VCaP (cell line): ENCODE results near the gene NOL8.

Experiments used
- H3K27ac ChIP-seq: fragments of 450-650 bp; 2 replicates; pipeline ENCODE4 v1.5.1; 2017
- TF ChIP-seq, protein P1 (sequence below): fragments of 450-650 bp; conservative IDR thresholded peaks from 2 replicates; pipeline ENCODE4 v1.5.1; 2017; ENCODE audit warnings: mild to moderate bottlenecking, moderate library complexity

Gene NOL8

GRCh38 chr9:92327283-92327850, 2.2 kb upstream of the NOL8 start:
- H3K27ac ChIP-seq, result peak overlapping the region; percentile 96

GRCh38 chr9:92325991-92326500, 896 bp upstream of the NOL8 start:
- TF ChIP-seq, protein P1, sequence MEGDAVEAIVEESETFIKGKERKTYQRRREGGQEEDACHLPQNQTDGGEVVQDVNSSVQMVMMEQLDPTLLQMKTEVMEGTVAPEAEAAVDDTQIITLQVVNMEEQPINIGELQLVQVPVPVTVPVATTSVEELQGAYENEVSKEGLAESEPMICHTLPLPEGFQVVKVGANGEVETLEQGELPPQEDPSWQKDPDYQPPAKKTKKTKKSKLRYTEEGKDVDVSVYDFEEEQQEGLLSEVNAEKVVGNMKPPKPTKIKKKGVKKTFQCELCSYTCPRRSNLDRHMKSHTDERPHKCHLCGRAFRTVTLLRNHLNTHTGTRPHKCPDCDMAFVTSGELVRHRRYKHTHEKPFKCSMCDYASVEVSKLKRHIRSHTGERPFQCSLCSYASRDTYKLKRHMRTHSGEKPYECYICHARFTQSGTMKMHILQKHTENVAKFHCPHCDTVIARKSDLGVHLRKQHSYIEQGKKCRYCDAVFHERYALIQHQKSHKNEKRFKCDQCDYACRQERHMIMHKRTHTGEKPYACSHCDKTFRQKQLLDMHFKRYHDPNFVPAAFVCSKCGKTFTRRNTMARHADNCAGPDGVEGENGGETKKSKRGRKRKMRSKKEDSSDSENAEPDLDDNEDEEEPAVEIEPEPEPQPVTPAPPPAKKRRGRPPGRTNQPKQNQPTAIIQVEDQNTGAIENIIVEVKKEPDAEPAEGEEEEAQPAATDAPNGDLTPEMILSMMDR, result no peak
- peak overlapping the region; percentile 96 for H3K27ac ChIP-seq

More at GRCh38 chr9:92327283-92327850, 2.2 kb upstream of the NOL8 start:
- TF ChIP-seq, protein P1, result no peak

- TF ChIP-seq, protein P1, result no peak
- peak overlapping the region; percentile 96 for H3K27ac ChIP-seq
Observed at GRCh38 chr9:92324889-92325268, 271 bp downstream of the NOL8 start.

DNA sequence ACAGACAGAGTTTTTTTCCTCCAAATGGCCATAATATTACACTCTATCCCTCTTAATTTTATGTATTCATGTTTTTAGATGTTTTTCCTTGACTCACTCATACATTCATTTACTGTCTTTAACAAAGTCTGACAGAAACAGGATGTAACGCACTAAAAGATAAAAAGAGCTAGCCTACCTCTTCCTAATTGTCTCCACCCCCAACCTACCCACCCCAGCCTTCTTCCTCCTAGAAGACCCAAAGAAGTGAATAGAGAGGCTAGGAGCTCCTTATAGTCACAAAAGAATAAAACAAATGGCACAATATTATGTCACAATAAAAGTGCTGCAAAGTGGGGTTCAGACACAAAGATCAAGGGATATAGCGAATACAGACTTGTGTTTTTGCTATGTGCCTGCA, 719 bp downstream of the NOL8 start:
- H3K27ac ChIP-seq, result peak overlapping the region; percentile 96
- TF ChIP-seq, protein P1, result no peak

- H3K27ac ChIP-seq, result no peak overlapping the region
- TF ChIP-seq, protein P1, result no peak
Observed at GRCh38 chr9:92315456-92315855, 9.7 kb downstream of the NOL8 start.

GRCh38 chr9:92313624-92314012, 11.5 kb downstream of the NOL8 start:
- H3K27ac ChIP-seq, result peak overlapping the region; percentile 56
- TF ChIP-seq, protein P1, result no peak

DNA sequence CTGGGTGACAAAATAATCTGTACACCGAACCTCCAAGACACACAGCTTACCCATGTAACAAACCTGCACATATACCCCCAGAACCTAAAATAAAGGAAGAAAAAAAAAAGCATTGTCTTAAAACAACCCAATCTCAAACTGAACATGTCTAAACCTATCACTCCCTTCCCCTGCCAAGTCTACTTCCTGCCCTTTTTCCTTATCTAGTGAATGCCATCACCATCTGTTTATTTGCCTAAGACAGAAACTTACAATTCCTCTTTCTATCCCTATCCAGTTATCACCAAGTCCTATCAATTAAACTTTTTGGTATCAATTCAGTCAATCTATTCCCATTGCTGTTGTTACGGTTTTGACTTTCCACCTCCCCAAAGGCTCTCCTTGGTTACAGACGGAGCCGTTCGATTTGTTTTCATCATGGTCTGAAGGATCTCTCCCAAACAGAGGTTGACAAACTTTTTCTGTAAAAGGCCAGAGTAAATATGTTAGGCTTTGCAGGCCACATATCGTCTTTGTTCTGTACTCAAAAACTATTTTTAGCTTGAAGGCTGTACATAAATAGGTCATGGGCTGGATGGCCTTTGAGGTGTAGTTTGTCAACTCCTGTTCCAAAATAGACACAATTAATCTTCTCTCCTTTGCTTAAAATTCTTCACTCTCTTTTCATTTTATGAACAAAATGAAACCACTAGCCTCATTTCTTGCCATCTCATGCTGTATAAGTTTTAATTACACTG, 12.1 kb downstream of the NOL8 start:
- H3K27ac ChIP-seq, result peak overlapping the region; percentile 56
- TF ChIP-seq, protein P1, result no peak
